Measurements from ENCODE around the gene NTNG1. TPM values are rescaled to one million over a fixed set of nuclear protein-coding genes. Genes with fewer than 3 reads are reported as not detected.

NTNG1 gene
- total RNA-seq, 4 donors from 2014 or later, result 4.2 to 11.1 (median 5.6) TPM

GRCh38 chr1:107531065-107531908 lies 390.4 kb downstream of the NTNG1 start:
- H3K9me3 ChIP-seq, result no peaks in the 10 kb centered on the region
- H3K4me1 ChIP-seq, result peaks cover 47% of the 10 kb centered on the region
- TF ChIP-seq CTCF (IDR thresholded peaks at IDR 0.05) (no peak), POLR2AphosphoS5 (IDR thresholded peaks at IDR 0.05) (no peak), EP300 (IDR thresholded peaks at IDR 0.05) (no peak), POLR2A (IDR thresholded peaks at IDR 0.05) (no peak)
- no peaks in the 10 kb centered on the region for H3K36me3 ChIP-seq
- DNase-seq (ENCODE audit: low spot score in 2 of 2), result no peak
- 73% methylated on average over 12 of the region's 12 CpGs for WGBS
- H3K4me3 ChIP-seq, result no peak overlapping the region
- no peaks in the 10 kb centered on the region for H3K27me3 ChIP-seq
- H3K27ac ChIP-seq, result peak overlapping the region; percentile 75

GRCh38 chr1:107532318-107532717 lies 391.5 kb downstream of the NTNG1 start:
- Histone ChIP-seq H3K4me3 (no peak overlapping the region), H3K27ac (peak overlapping the region; percentile 75), H3K36me3 (no peaks in the 10 kb centered on the region), H3K9me3 (no peaks in the 10 kb centered on the region), H3K4me1 (peaks cover 56% of the 10 kb centered on the region), H3K27me3 (no peaks in the 10 kb centered on the region)
- TF ChIP-seq CTCF (IDR thresholded peaks at IDR 0.05) (no peak), EP300 (IDR thresholded peaks at IDR 0.05) (no peak), POLR2AphosphoS5 (IDR thresholded peaks at IDR 0.05) (no peak), POLR2A (IDR thresholded peaks at IDR 0.05) (no peak)
- no peak for DNase-seq (ENCODE audit: low spot score in 2 of 2)
- 72% methylated on average over 5 of the region's 5 CpGs for WGBS

Other genes with a start within 250 kb of the NTNG1 start
- 10 to 100 TPM in 2 of 4 donors, 1 to 10 TPM in 2; 8.7 to 13.1 (median 9.9) TPM for gene PRMT6, start 84.4 kb upstream of the NTNG1 start, total RNA-seq

All from suprapubic skin (tissue), 4 donors.